WTC11 (cell line): Measurements from ENCODE around the gene FHAD1. TPM values are rescaled to one million over a fixed set of nuclear protein-coding genes. Genes with fewer than 3 reads are reported as not detected.

Experiments used
- ATAC-seq: fragments of 200-7000 bp; cut with Tn5 transposase; 2 replicates; pipeline ENCODE4 v1.10.0; 2021; ENCODE audit warnings: mild to moderate bottlenecking, moderate library complexity
- CTCF ChIA-PET: fragments of 300-600 bp; sonication (Branson Sonifier 250); formaldehyde crosslinking; loops from one replicate; lab custom pipeline; 2021; ENCODE audit warnings: antibody characterized with exemption; lab: Charles Lee
- POLR2A ChIA-PET: fragments of 350-600 bp; sonication (Branson Sonifier 250); formaldehyde crosslinking; loops from one replicate; lab custom pipeline; 2021; ENCODE audit warnings: antibody characterized with exemption; lab: Charles Lee
- DNase-seq: peaks from one replicate; pipeline ENCODE4 v3.0.0; 2021; ENCODE audit warnings: low spot score
- H3K27ac Mint-ChIP-seq: 2 replicates; pipeline ENCODE4 v1.8.0; 2021; ENCODE audit warnings: mixed read lengths
- H3K27me3 Mint-ChIP-seq: 2 replicates; pipeline ENCODE4 v1.8.0; 2021; ENCODE audit warnings: low read depth, mild to moderate bottlenecking, moderate library complexity, mixed read lengths
- H3K36me3 Mint-ChIP-seq: 2 replicates; pipeline ENCODE4 v1.8.0; 2021; ENCODE audit warnings: mixed read lengths
- H3K4me1 Mint-ChIP-seq: 2 replicates; pipeline ENCODE4 v1.8.0; 2022; ENCODE audit warnings: mixed read lengths
- H3K4me3 Mint-ChIP-seq: 2 replicates; pipeline ENCODE4 v1.8.0; 2021; ENCODE audit warnings: mild to moderate bottlenecking, moderate library complexity, mixed read lengths
- H3K9me3 Mint-ChIP-seq: 2 replicates; pipeline ENCODE4 v1.8.0; 2021; ENCODE audit warnings: mixed read lengths
- ATF1 ChIP-seq: sonication (generic); formaldehyde crosslinking; IDR thresholded peaks from 2 replicates; pipeline ENCODE4 v1.8.1; 2023; ENCODE audit warnings: mild to moderate bottlenecking, moderate library complexity, missing genetic modification reagents
- ETV6 ChIP-seq: sonication (generic); formaldehyde crosslinking; IDR thresholded peaks from 2 replicates; pipeline ENCODE4 v1.8.1; 2022; ENCODE audit warnings: mild to moderate bottlenecking, missing genetic modification reagents
- FOXJ3 ChIP-seq: sonication (generic); formaldehyde crosslinking; IDR thresholded peaks from 2 replicates; pipeline ENCODE4 v1.9.0; 2021; ENCODE audit warnings: missing genetic modification reagents, mild to moderate bottlenecking, borderline replicate concordance
- IRF2 ChIP-seq: sonication (generic); formaldehyde crosslinking; IDR thresholded peaks from 2 replicates; pipeline ENCODE4 v1.8.0; 2022; ENCODE audit warnings: low read depth, missing genetic modification reagents, borderline replicate concordance
- NFE2L1 ChIP-seq: sonication (generic); formaldehyde crosslinking; IDR thresholded peaks from 2 replicates; pipeline ENCODE4 v1.8.1; 2023; ENCODE audit warnings: missing genetic modification reagents
- NFYB ChIP-seq: sonication (generic); formaldehyde crosslinking; conservative IDR thresholded peaks from 2 replicates; pipeline ENCODE4 v1.8.0; 2022; ENCODE audit warnings: low read depth, missing genetic modification reagents
- SMAD4 ChIP-seq: sonication (generic); formaldehyde crosslinking; IDR thresholded peaks from 2 replicates; pipeline ENCODE4 v1.8.0; 2022; ENCODE audit warnings: mild to moderate bottlenecking, missing genetic modification reagents
- TEAD4 ChIP-seq: sonication (generic); formaldehyde crosslinking; IDR thresholded peaks from 2 replicates; pipeline ENCODE4 v1.8.0; 2022; ENCODE audit warnings: mild to moderate bottlenecking, missing genetic modification reagents
- ZNF121 ChIP-seq: sonication (generic); formaldehyde crosslinking; IDR thresholded peaks from 2 replicates; pipeline ENCODE4 v1.8.0; 2023; ENCODE audit warnings: missing genetic modification reagents
- ZNF138 ChIP-seq: sonication (generic); formaldehyde crosslinking; conservative IDR thresholded peaks from 2 replicates; pipeline ENCODE4 v1.8.1; 2022; ENCODE audit warnings: mild to moderate bottlenecking, moderate library complexity, missing genetic modification reagents
- ZNF317 ChIP-seq: sonication (generic); formaldehyde crosslinking; IDR thresholded peaks from 2 replicates; pipeline ENCODE4 v1.8.1; 2023; ENCODE audit warnings: low read depth, mild to moderate bottlenecking, moderate library complexity, missing genetic modification reagents, borderline replicate concordance
- total RNA-seq: library from RNA; stranded (reverse); gene quantifications from 3 replicates; pipeline ENCODE4 v1.2.3, GENCODE V29; 2021
- TF ChIP-seq, protein P1 (sequence below): sonication (generic); formaldehyde crosslinking; IDR thresholded peaks from 2 replicates; pipeline ENCODE4 v1.8.0; 2022; ENCODE audit warnings: mild to moderate bottlenecking, missing genetic modification reagents
- TF ChIP-seq, protein P2 (sequence below): sonication (generic); formaldehyde crosslinking; conservative IDR thresholded peaks from 2 replicates; pipeline ENCODE4 v1.8.1; 2023; ENCODE audit warnings: mild to moderate bottlenecking, low read depth, missing genetic modification reagents, moderate library complexity
- TF ChIP-seq, protein P3 (sequence below): sonication (generic); formaldehyde crosslinking; IDR thresholded peaks from 2 replicates; pipeline ENCODE4 v1.8.0; 2023; ENCODE audit warnings: missing genetic modification reagents
- TF ChIP-seq, protein P4 (sequence below): sonication (generic); formaldehyde crosslinking; IDR thresholded peaks from 2 replicates; pipeline ENCODE4 v1.8.1; 2023; ENCODE audit warnings: mild to moderate bottlenecking, missing genetic modification reagents, borderline replicate concordance
- TF ChIP-seq, protein P5 (sequence below): sonication (generic); formaldehyde crosslinking; IDR thresholded peaks from 2 replicates; pipeline ENCODE4 v1.8.1; 2023; ENCODE audit warnings: mild to moderate bottlenecking, moderate library complexity, missing genetic modification reagents
- TF ChIP-seq, protein P6 (sequence below): sonication (generic); formaldehyde crosslinking; IDR thresholded peaks from 2 replicates; pipeline ENCODE4 v1.8.1; 2023; ENCODE audit warnings: mild to moderate bottlenecking, missing genetic modification reagents

The FHAD1 gene
- total RNA-seq, 1 experiment from 2014 or later = 3.0 TPM

DNA sequence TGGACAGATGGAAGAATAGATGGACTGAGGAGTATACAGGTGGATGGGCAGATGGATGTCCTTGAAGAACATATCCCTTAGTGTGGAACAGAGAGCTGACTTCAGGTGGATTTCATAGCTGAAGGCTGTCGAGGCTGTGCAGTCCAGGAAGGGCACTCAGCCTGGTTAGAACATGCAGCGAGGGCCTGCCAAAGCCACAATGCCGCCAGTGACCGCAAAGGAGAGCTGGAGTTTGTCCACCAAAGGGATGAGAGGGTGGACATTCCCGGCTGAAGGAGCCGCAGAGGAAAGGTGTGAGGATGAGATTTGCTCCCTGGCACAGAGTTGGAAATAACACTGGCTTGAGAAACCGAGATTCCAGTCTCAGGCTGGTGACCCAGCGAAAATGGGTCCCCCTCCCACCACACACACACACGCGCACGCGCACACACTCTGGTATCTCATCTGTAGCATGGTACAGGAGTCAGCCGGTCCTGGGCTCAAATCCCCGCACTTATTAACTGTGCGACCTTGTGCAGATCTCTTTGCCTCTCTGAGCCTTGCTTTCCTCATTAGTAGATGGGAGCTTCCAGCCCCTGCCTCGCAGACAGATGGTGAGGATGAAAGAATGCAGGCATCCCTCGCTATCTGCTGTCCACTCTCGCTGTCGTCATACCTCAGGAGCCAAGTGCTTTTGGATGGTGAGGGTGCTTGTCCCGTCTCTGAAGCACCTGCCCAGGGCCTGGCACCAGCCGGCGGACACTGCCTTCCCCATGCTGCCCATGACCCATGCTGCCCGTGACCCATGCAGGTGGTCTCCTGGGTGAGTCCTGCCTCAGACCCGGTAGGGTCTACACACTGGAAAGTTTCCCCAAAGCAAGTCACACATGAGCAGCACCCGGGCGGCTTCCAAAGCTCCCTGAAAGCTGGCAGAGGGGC, 135.8 kb downstream of the FHAD1 start:
- Mint-ChIP-seq H3K4me3 (no peak overlapping the region), H3K27me3 (peaks cover 80% of the 10 kb centered on the region), H3K4me1 (peaks cover 68% of the 10 kb centered on the region), H3K9me3 (no peaks in the 10 kb centered on the region), H3K27ac (no peak overlapping the region), H3K36me3 (no peaks in the 10 kb centered on the region)
- TF ChIP-seq, protein P1, sequence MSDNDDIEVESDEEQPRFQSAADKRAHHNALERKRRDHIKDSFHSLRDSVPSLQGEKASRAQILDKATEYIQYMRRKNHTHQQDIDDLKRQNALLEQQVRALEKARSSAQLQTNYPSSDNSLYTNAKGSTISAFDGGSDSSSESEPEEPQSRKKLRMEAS = no peak
- TF ChIP-seq FOXJ3 (CRISPR knock-in tag) = no peak
- TF ChIP-seq, protein P2, sequence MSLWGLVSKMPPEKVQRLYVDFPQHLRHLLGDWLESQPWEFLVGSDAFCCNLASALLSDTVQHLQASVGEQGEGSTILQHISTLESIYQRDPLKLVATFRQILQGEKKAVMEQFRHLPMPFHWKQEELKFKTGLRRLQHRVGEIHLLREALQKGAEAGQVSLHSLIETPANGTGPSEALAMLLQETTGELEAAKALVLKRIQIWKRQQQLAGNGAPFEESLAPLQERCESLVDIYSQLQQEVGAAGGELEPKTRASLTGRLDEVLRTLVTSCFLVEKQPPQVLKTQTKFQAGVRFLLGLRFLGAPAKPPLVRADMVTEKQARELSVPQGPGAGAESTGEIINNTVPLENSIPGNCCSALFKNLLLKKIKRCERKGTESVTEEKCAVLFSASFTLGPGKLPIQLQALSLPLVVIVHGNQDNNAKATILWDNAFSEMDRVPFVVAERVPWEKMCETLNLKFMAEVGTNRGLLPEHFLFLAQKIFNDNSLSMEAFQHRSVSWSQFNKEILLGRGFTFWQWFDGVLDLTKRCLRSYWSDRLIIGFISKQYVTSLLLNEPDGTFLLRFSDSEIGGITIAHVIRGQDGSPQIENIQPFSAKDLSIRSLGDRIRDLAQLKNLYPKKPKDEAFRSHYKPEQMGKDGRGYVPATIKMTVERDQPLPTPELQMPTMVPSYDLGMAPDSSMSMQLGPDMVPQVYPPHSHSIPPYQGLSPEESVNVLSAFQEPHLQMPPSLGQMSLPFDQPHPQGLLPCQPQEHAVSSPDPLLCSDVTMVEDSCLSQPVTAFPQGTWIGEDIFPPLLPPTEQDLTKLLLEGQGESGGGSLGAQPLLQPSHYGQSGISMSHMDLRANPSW (CRISPR knock-in tag) = no peak
- TF ChIP-seq, protein P3, sequence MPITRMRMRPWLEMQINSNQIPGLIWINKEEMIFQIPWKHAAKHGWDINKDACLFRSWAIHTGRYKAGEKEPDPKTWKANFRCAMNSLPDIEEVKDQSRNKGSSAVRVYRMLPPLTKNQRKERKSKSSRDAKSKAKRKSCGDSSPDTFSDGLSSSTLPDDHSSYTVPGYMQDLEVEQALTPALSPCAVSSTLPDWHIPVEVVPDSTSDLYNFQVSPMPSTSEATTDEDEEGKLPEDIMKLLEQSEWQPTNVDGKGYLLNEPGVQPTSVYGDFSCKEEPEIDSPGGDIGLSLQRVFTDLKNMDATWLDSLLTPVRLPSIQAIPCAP (CRISPR knock-in tag) = no peak
- no peak for TF ChIP-seq ZNF317 (CRISPR knock-in tag)
- no peak for TF ChIP-seq ETV6 (CRISPR knock-in tag)
- TF ChIP-seq ATF1 (CRISPR knock-in tag) = no peak
- no peak for TF ChIP-seq SMAD4
- TF ChIP-seq, protein P4, sequence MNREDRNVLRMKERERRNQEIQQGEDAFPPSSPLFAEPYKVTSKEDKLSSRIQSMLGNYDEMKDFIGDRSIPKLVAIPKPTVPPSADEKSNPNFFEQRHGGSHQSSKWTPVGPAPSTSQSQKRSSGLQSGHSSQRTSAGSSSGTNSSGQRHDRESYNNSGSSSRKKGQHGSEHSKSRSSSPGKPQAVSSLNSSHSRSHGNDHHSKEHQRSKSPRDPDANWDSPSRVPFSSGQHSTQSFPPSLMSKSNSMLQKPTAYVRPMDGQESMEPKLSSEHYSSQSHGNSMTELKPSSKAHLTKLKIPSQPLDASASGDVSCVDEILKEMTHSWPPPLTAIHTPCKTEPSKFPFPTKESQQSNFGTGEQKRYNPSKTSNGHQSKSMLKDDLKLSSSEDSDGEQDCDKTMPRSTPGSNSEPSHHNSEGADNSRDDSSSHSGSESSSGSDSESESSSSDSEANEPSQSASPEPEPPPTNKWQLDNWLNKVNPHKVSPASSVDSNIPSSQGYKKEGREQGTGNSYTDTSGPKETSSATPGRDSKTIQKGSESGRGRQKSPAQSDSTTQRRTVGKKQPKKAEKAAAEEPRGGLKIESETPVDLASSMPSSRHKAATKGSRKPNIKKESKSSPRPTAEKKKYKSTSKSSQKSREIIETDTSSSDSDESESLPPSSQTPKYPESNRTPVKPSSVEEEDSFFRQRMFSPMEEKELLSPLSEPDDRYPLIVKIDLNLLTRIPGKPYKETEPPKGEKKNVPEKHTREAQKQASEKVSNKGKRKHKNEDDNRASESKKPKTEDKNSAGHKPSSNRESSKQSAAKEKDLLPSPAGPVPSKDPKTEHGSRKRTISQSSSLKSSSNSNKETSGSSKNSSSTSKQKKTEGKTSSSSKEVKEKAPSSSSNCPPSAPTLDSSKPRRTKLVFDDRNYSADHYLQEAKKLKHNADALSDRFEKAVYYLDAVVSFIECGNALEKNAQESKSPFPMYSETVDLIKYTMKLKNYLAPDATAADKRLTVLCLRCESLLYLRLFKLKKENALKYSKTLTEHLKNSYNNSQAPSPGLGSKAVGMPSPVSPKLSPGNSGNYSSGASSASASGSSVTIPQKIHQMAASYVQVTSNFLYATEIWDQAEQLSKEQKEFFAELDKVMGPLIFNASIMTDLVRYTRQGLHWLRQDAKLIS = no peak
- CTCF ChIA-PET = interaction anchor here (0.7 to 1.8 kb wide), 3 partner anchors 8 to 271 kb away, joined by 3 to 7 read pairs (median 3); no protein-coding TSS in a partner anchor
- DNase-seq = no peak
- POLR2A ChIA-PET = no interaction called here
- ATAC-seq = no peak

DNA sequence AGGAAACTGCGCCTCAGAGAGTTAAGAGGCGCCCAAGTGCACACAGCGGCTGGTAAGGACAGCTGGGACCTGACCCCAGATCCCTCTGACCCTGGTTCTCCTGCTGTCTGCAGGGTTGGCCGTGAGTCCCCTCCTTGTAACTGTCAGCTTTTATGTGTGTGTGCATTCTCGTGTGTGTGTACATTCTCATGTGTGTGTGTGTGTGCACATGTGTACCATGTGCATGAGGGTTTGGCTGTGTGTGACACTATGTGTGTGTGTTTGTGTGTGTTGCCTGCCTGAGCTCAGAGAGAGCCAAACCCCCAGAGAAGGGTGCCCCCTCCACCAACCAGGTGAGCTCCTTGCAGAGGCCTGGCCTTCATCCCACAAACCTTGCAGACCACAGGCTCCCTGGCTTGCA, 136.8 kb downstream of the FHAD1 start:
- ChIA-PET CTCF (interaction anchor here (0.9 to 3.4 kb wide), 5 partner anchors 26 to 272 kb away, joined by 3 to 26 read pairs (median 4); partner anchors contain the start of gene EFHD2), POLR2A (no interaction called here)
- Mint-ChIP-seq H3K27ac (peak overlapping the region; percentile 84; the same call in 1 of the 2 replicates), H3K4me3 (peak overlapping the region; percentile 65), H3K4me1 (peaks cover 68% of the 10 kb centered on the region), H3K9me3 (no peaks in the 10 kb centered on the region), H3K36me3 (no peaks in the 10 kb centered on the region), H3K27me3 (peaks cover 89% of the 10 kb centered on the region)
- TF ChIP-seq ZNF138 (CRISPR knock-in tag) (no peak), ZNF121 (CRISPR knock-in tag) (no peak), IRF2 (CRISPR knock-in tag) (no peak), NFYB (CRISPR knock-in tag) (no peak), TEAD4 (CRISPR knock-in tag) (no peak), NFE2L1 (CRISPR knock-in tag) (no peak)
- TF ChIP-seq, protein P5, sequence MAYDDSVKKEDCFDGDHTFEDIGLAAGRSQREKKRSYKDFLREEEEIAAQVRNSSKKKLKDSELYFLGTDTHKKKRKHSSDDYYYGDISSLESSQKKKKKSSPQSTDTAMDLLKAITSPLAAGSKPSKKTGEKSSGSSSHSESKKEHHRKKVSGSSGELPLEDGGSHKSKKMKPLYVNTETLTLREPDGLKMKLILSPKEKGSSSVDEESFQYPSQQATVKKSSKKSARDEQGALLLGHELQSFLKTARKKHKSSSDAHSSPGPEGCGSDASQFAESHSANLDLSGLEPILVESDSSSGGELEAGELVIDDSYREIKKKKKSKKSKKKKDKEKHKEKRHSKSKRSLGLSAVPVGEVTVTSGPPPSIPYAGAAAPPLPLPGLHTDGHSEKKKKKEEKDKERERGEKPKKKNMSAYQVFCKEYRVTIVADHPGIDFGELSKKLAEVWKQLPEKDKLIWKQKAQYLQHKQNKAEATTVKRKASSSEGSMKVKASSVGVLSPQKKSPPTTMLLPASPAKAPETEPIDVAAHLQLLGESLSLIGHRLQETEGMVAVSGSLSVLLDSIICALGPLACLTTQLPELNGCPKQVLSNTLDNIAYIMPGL (CRISPR knock-in tag) = no peak
- TF ChIP-seq, protein P6, sequence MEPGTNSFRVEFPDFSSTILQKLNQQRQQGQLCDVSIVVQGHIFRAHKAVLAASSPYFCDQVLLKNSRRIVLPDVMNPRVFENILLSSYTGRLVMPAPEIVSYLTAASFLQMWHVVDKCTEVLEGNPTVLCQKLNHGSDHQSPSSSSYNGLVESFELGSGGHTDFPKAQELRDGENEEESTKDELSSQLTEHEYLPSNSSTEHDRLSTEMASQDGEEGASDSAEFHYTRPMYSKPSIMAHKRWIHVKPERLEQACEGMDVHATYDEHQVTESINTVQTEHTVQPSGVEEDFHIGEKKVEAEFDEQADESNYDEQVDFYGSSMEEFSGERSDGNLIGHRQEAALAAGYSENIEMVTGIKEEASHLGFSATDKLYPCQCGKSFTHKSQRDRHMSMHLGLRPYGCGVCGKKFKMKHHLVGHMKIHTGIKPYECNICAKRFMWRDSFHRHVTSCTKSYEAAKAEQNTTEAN (CRISPR knock-in tag) = no peak
- no peak; the same call in 1 of the 2 replicates for ATAC-seq
- no peak for DNase-seq
